Esophagus squamous epithelium (tissue), 5 donors: Measurements from ENCODE around the gene DGKB. TPM values are rescaled to one million over a fixed set of nuclear protein-coding genes. Genes with fewer than 3 reads are reported as not detected.

Source experiments
- DNase-seq: peaks from one replicate; lab custom pipeline; 2025; lab: John Stamatoyannopoulos, UW
- H3K27ac ChIP-seq, 4 donors: fragments of 200-600 bp; sonication (generic); one replicate each; pipeline ENCODE4 v1.5.1; 2016 to 2019; ENCODE audit warnings: mild to moderate bottlenecking in 1 of 4
- H3K27me3 ChIP-seq, 4 donors: fragments of 200-600 bp; sonication (generic); 1 replicate in 3 of 4; 2 replicates in 1 of 4; pipeline versions ENCODE4 v1.5.1 to v1.6.0; 2017 to 2021; ENCODE audit warnings: antibody characterized with exemption in 1 of 4
- H3K36me3 ChIP-seq, 3 donors: fragments of 200-600 bp; sonication (generic); one replicate each; pipeline ENCODE4 v1.5.1; 2016 to 2019
- H3K4me1 ChIP-seq, 3 donors: fragments of 200-600 bp; sonication (generic); one replicate each; pipeline ENCODE4 v1.5.1; 2017 to 2019
- H3K4me3 ChIP-seq, 4 donors: fragments of 200-600 bp; sonication (generic); 1 replicate in 3 of 4; 2 replicates in 1 of 4; pipeline ENCODE4 v1.5.1; 2016 to 2019; ENCODE audit warnings: mild to moderate bottlenecking in 2 of 4, moderate library complexity in 1 of 4
- H3K9me3 ChIP-seq, 3 donors: fragments of 200-600 bp; sonication (generic); one replicate each; pipeline ENCODE4 v1.5.1; 2016 to 2019
- CTCF ChIP-seq, 6 experiments: fragments of 450-650 bp in 4 of 6; fragments of 200-600 bp in 2 of 6; sonication (generic) in 2 of 6; IDR thresholded peaks; one replicate each; pipeline ENCODE4 v1.5.1; 2016 to 2019; ENCODE audit warnings: antibody characterized with exemption in 6 of 6, mild to moderate bottlenecking in 4 of 6, moderate library complexity in 4 of 6
- POLR2A ChIP-seq, 4 donors: fragments of 450-650 bp; IDR thresholded peaks; one replicate each; pipeline ENCODE4 v1.6.1; 2017; ENCODE audit warnings: antibody characterized with exemption in 4 of 4, mild to moderate bottlenecking in 4 of 4, moderate library complexity in 3 of 4
- WGBS, 2 donors: methylation state at CpG; one replicate each; pipeline ENCODE4 v1.1.5; 2018; 5-methylcytosine and 5-hydroxymethylcytosine counted together
- intact Hi-C: fragments of 100-400 bp; cut with DNase I; formaldehyde crosslinking; loops from one replicate; pipeline ENCODE4 v1.15.0; 2022
- total RNA-seq, 4 donors: library from RNA; depleted of rRNA; stranded (reverse); fragments of >200 nt; gene quantifications; one replicate each; pipeline ENCODE4 v1.1.0, GENCODE V29; 2016
- donor health status: DM: yes; HTN: yes; CAD: no.

The DGKB gene
- total RNA-seq, 4 donors from 2014 or later = 0.09 to 1.1 (median 0.23) TPM; not detected in 1

GRCh38 chr7:14839307-14839706 lies 63.2 kb downstream of the DGKB start:
- intact Hi-C loops = no loop called here
- no peak overlapping the region for H3K27ac ChIP-seq
- no peaks in the 10 kb centered on the region for H3K36me3 ChIP-seq
- no peaks in the 10 kb centered on the region for H3K27me3 ChIP-seq
- H3K9me3 ChIP-seq = no peaks in the 10 kb centered on the region
- H3K4me3 ChIP-seq = no peak overlapping the region
- TF ChIP-seq CTCF (IDR thresholded peaks at IDR 0.05) (no peak), POLR2A (IDR thresholded peaks at IDR 0.05) (no peak)
- no peaks in the 10 kb centered on the region for H3K4me1 ChIP-seq
- WGBS, 2 donors = 74 to 76% methylated on average over 1 of the region's 1 CpG
- no peak for DNase-seq

GRCh38 chr7:14837216-14837615 lies 65.3 kb downstream of the DGKB start:
- H3K36me3 ChIP-seq = no peaks in the 10 kb centered on the region
- no peak overlapping the region for H3K4me3 ChIP-seq
- H3K27me3 ChIP-seq = no peaks in the 10 kb centered on the region
- DNase-seq = no peak
- H3K4me1 ChIP-seq = no peaks in the 10 kb centered on the region
- TF ChIP-seq CTCF (IDR thresholded peaks at IDR 0.05) (no peak), POLR2A (IDR thresholded peaks at IDR 0.05) (no peak)
- H3K27ac ChIP-seq = no peak overlapping the region
- H3K9me3 ChIP-seq = no peaks in the 10 kb centered on the region
- intact Hi-C loops = no loop called here

DNA sequence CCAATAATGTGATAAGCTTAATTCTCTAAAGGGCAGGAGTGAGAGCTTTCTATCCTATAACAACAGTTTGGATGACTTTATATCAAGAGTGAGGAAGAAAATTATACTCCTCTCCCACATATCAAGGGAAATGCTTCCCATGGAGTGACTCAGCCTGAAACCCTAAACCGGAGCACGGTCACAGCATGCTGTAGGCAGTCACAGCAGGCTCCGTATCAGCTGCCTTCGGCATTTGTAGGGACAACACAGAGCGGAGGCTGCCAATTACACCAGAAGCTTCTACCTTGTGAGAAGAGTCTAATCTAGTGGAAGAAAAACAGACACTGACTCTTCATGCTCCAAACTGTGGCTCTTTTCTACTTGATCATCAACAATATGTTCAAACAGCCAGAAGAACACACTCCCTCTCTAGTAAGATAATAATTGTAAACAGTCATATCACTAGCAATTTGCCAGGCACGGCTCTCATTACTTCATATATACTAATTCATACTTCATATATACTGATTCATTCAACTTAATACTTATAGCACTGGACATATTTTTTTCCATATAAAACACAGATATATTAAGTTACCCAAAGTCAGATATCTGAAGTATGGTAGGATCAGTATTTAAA lies 65.9 kb downstream of the DGKB start:
- Histone ChIP-seq H3K4me3 (no peak overlapping the region), H3K27me3 (no peaks in the 10 kb centered on the region), H3K27ac (no peak overlapping the region), H3K36me3 (no peaks in the 10 kb centered on the region), H3K9me3 (no peaks in the 10 kb centered on the region), H3K4me1 (no peaks in the 10 kb centered on the region)
- intact Hi-C loops = no loop called here
- DNase-seq = no peak
- TF ChIP-seq POLR2A (IDR thresholded peaks at IDR 0.05) = no peak
- TF ChIP-seq CTCF (IDR thresholded peaks at IDR 0.05) = no peak
- WGBS, 2 donors = 40 to 51% methylated on average over 6 of the region's 6 CpGs

GRCh38 chr7:14836006-14836405 lies 66.5 kb downstream of the DGKB start:
- 60 to 65% methylated on average over 4 of the region's 4 CpGs for WGBS, 2 donors
- H3K27ac ChIP-seq = no peak overlapping the region
- no peaks in the 10 kb centered on the region for H3K36me3 ChIP-seq
- no peaks in the 10 kb centered on the region for H3K27me3 ChIP-seq
- H3K4me1 ChIP-seq = no peaks in the 10 kb centered on the region
- H3K4me3 ChIP-seq = no peak overlapping the region
- DNase-seq = no peak
- no peak for TF ChIP-seq CTCF (IDR thresholded peaks at IDR 0.05)
- no peak for TF ChIP-seq POLR2A (IDR thresholded peaks at IDR 0.05)
- H3K9me3 ChIP-seq = no peaks in the 10 kb centered on the region
- intact Hi-C loops = no loop called here

- TF ChIP-seq CTCF (IDR thresholded peaks at IDR 0.05) (no peak), POLR2A (IDR thresholded peaks at IDR 0.05) (no peak)
- intact Hi-C loops = no loop called here
- Histone ChIP-seq H3K27ac (no peak overlapping the region), H3K36me3 (no peaks in the 10 kb centered on the region), H3K4me1 (no peaks in the 10 kb centered on the region), H3K4me3 (no peak overlapping the region), H3K27me3 (no peaks in the 10 kb centered on the region), H3K9me3 (no peaks in the 10 kb centered on the region)
- DNase-seq = no peak
- 77 to 90% methylated on average over 5 of the region's 5 CpGs for WGBS, 2 donors
Measured at GRCh38 chr7:14835384-14835783, 67.2 kb downstream of the DGKB start.
